GM19328 (cell line): ENCODE results near the gene CARTPT.

Experiments
- ATAC-seq: cut with Tn5 transposase; IDR thresholded peaks from one replicate; pipeline ENCODE4 v1.9.1; 2021; ENCODE audit warnings: mild to moderate bottlenecking, moderate library complexity; ENCODE audit not compliant: unreplicated experiment

Gene CARTPT

DNA sequence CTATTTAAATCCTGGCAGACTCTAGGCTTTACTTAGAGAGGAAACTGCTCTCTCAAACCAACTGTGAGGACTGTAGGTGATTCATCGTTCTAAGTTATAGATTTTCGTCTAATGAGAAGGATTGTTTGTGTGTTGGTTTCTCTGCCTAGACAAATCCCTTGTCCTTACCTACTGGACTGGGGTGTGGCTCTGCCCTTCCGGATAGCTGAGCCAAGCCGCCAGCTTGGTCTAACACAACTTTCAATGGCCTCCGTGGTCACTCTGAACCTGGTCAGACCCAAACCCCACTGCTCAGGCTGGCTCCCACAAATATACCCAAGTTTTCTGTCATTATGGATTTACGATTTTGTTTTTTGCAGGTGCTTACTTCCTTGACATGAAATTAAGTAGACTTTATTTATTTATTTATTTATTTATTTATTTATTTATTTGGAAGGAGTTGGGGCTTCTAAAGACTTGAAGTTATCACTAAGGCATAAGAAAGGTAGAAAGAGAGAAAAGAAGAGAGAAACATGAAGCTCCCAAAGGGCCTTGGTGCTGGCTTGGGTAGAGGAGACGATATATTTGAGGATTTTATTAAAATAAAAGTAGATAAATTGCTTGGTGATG, 19.0 kb downstream of the CARTPT start:
- no peak for ATAC-seq

GRCh38 chr5:71738662-71739361, 19.7 kb downstream of the CARTPT start:
- ATAC-seq: no peak

- ATAC-seq: peak; percentile 98
Observed at GRCh38 chr5:71740015-71740753, 21.1 kb downstream of the CARTPT start.

DNA sequence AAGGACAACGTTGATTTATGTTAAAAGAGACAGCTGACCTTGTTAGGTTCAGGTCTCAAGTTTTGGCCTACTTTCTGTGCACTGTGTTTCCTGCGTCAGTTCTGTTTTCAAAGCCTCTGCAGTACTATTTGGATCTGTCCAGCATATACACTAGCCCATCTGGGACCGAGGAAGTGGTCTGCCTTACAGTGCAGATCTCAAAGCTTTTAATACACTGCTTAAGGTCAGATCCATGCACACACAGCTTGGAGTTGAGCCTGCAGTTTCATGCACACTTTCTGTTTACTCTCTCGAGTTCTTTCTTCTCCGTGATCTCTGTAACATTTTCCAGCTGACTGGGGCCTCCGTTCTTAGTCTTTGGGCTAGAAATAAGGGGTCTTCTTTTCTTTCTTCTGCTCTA, 24.1 kb downstream of the CARTPT start:
- no peak for ATAC-seq

- ATAC-seq: no peak
Observed at GRCh38 chr5:71744009-71744790, 25.1 kb downstream of the CARTPT start.

GRCh38 chr5:71747182-71747581, 28.1 kb downstream of the CARTPT start:
- no peak for ATAC-seq

- ATAC-seq: no peak
Observed at GRCh38 chr5:71748360-71748759, 29.3 kb downstream of the CARTPT start.

DNA sequence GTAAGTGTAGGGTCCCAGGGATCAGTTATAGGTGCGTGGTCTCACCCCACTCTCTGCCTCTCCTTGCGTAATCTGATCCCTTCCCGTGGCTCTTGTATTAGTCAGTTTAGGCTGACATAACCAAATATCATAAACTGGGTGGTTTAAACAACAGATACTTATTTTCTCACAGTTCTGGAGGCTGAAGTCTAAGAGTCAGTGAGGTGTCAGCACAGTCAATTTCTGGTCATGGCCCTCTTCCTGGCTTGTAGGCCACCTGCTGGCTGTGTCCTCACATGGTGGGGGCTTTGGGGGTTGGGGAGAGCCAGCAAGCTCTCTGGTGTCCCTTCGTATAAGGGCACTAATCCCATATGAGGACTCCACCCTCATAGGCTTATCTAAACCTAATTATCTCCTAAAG, 32.3 kb downstream of the CARTPT start:
- ATAC-seq: no peak

- ATAC-seq: no peak
Observed at GRCh38 chr5:71752441-71753190, 33.5 kb downstream of the CARTPT start.

GRCh38 chr5:71757590-71758543, 38.8 kb downstream of the CARTPT start:
- ATAC-seq: peak; percentile 91

- no peak for ATAC-seq
Observed at GRCh38 chr5:71762826-71763225, 43.8 kb downstream of the CARTPT start.

- no peak for ATAC-seq
Observed at GRCh38 chr5:71767661-71768060, 48.6 kb downstream of the CARTPT start.

DNA sequence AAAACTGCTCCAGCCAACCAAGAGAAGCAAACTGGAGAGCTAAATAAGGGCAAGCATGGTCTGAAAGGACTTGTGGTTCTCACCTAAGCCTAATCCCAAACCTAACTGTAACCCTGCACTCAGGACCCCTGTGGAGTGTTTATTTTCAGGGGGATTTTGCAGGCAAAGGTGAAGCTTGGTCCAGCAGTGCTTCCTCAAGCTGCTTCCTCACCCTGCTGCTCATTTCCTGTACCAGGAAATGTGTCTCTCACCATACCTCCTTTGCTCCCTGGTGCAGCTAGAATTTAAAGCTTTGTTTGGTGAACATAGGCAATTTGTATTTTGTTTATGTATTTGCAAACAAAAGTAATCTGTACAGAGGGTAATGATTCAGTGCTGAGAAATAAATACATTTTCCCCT, 50.2 kb downstream of the CARTPT start:
- ATAC-seq: no peak

GRCh38 chr5:71770381-71770780, 51.3 kb downstream of the CARTPT start:
- ATAC-seq: no peak
